ENCODE results near the gene ZC3H18.
A peak's percentile ranks its signal among the peaks of the same experiment; 100 is the strongest.

The ZC3H18 gene

GRCh38 chr16:88553739-88554138 is 16.5 kb upstream of the ZC3H18 start:
- no peaks in the 10 kb centered on the region for H4K20me1 ChIP-seq (ENCODE audit: control insufficient read depth, insufficient read depth, low read depth, low read length)

GRCh38 chr16:88554711-88555264 is 15.4 kb upstream of the ZC3H18 start:
- H3K9me2 ChIP-seq (replicated peaks; ENCODE audit: control insufficient read depth, low read length), result no peaks in the 10 kb centered on the region
- no peaks in the 10 kb centered on the region for H3K79me2 ChIP-seq (ENCODE audit: control insufficient read depth, low read length)
- no peaks in the 10 kb centered on the region for H4K20me1 ChIP-seq (ENCODE audit: control insufficient read depth, insufficient read depth, low read depth, low read length)
- H3K4me1 ChIP-seq (ENCODE audit: control insufficient read depth, low read length), result peaks cover 95% of the 10 kb centered on the region
- peaks cover 3% of the 10 kb centered on the region; the same call in 1 of the 2 replicates for H3F3A ChIP-seq (ENCODE audit: control insufficient read depth, insufficient read depth)
- H3K9me3 ChIP-seq (ENCODE audit: control insufficient read depth, insufficient read depth, low read length), result peaks cover 2% of the 10 kb centered on the region; the same call in 1 of the 2 replicates
- TF ChIP-seq EZH2phosphoT487 (IDR thresholded peaks at IDR 0.05; ENCODE audit: borderline replicate concordance, low read length) (no peak), CTCF (IDR thresholded peaks at IDR 0.05; ENCODE audit: low read depth, low read length, poor library complexity, severe bottlenecking) (no peak)
- H3K4me2 ChIP-seq (ENCODE audit: low read length), result peak overlapping the region; percentile 23
- no peaks in the 10 kb centered on the region for H3K27me3 ChIP-seq (ENCODE audit: control insufficient read depth, low read length)
- no peaks in the 10 kb centered on the region for H3K36me3 ChIP-seq (ENCODE audit: control insufficient read depth, low read length)
- H3K27ac ChIP-seq (ENCODE audit: low read depth, low read length), result no peak overlapping the region
- no peak overlapping the region for H3K4me3 ChIP-seq (ENCODE audit: low read length)

More at GRCh38 chr16:88553739-88554138, 16.5 kb upstream of the ZC3H18 start:
- H3K4me1 ChIP-seq (ENCODE audit: control insufficient read depth, low read length), result peaks cover 90% of the 10 kb centered on the region
- H3K4me2 ChIP-seq (ENCODE audit: low read length), result peak overlapping the region; percentile 44; the same call in 1 of the 2 replicates
- TF ChIP-seq EZH2phosphoT487 (IDR thresholded peaks at IDR 0.05; ENCODE audit: borderline replicate concordance, low read length) (no peak), CTCF (IDR thresholded peaks at IDR 0.05; ENCODE audit: low read depth, low read length, poor library complexity, severe bottlenecking) (no peak)
- H3K36me3 ChIP-seq (ENCODE audit: control insufficient read depth, low read length), result no peaks in the 10 kb centered on the region
- no peaks in the 10 kb centered on the region for H3K79me2 ChIP-seq (ENCODE audit: control insufficient read depth, low read length)
- H3K4me3 ChIP-seq (ENCODE audit: low read length), result no peak overlapping the region
- no peaks in the 10 kb centered on the region for H3K9me2 ChIP-seq (replicated peaks; ENCODE audit: control insufficient read depth, low read length)
- H3K9me3 ChIP-seq (ENCODE audit: control insufficient read depth, insufficient read depth, low read length), result peaks cover 2% of the 10 kb centered on the region; the same call in 1 of the 2 replicates
- H3F3A ChIP-seq (ENCODE audit: control insufficient read depth, insufficient read depth), result peaks cover 3% of the 10 kb centered on the region; the same call in 1 of the 2 replicates
- no peak overlapping the region for H3K27ac ChIP-seq (ENCODE audit: low read depth, low read length)
- H3K27me3 ChIP-seq (ENCODE audit: control insufficient read depth, low read length), result no peaks in the 10 kb centered on the region

- H3K27me3 ChIP-seq (ENCODE audit: control insufficient read depth, low read length), result no peaks in the 10 kb centered on the region
- H3K4me1 ChIP-seq (ENCODE audit: control insufficient read depth, low read length), result peaks cover 79% of the 10 kb centered on the region
- peak overlapping the region; percentile 28; the same call in 1 of the 2 replicates for H3K4me3 ChIP-seq (ENCODE audit: low read length)
- no peaks in the 10 kb centered on the region for H3K36me3 ChIP-seq (ENCODE audit: control insufficient read depth, low read length)
- no peaks in the 10 kb centered on the region for H3K9me2 ChIP-seq (replicated peaks; ENCODE audit: control insufficient read depth, low read length)
- H3K9me3 ChIP-seq (ENCODE audit: control insufficient read depth, insufficient read depth, low read length), result peaks cover 2% of the 10 kb centered on the region; the same call in 1 of the 2 replicates
- H3K27ac ChIP-seq (ENCODE audit: low read depth, low read length), result peak overlapping the region; percentile 61
- no peaks in the 10 kb centered on the region for H3K79me2 ChIP-seq (ENCODE audit: control insufficient read depth, low read length)
- peaks cover 3% of the 10 kb centered on the region; the same call in 1 of the 2 replicates for H3F3A ChIP-seq (ENCODE audit: control insufficient read depth, insufficient read depth)
- TF ChIP-seq CTCF (IDR thresholded peaks at IDR 0.05; ENCODE audit: low read depth, low read length, poor library complexity, severe bottlenecking), result no peak
- no peak for TF ChIP-seq EZH2phosphoT487 (IDR thresholded peaks at IDR 0.05; ENCODE audit: borderline replicate concordance, low read length)
- no peaks in the 10 kb centered on the region for H4K20me1 ChIP-seq (ENCODE audit: control insufficient read depth, insufficient read depth, low read depth, low read length)
- H3K4me2 ChIP-seq (ENCODE audit: low read length), result peak overlapping the region; percentile 64
These were observed 13.8 kb upstream of the ZC3H18 start for GRCh38 chr16:88556294-88556988.
